ENCODE measurements around the gene KCTD12. TPM values are rescaled to one million over a fixed set of nuclear protein-coding genes. Genes with fewer than 3 reads are reported as not detected.

The KCTD12 gene
- total RNA-seq, 1 experiment from 2014 or later: 1.9 TPM

- Histone ChIP-seq H3K9me3 (ENCODE audit: control insufficient read depth in 1 of 2, insufficient read depth in 1 of 2, low read depth in 1 of 2, low read length in 2 of 2) (no peaks in the 10 kb centered on the region; a peak in 1 of 4 replicates), H3K9me2 (ENCODE audit: insufficient read depth) (no peaks in the 10 kb centered on the region), H3K79me2 (ENCODE audit: insufficient read depth, low read length) (no peaks in the 10 kb centered on the region), H2AFZ (ENCODE audit: low read depth, low read length, poor library complexity, severe bottlenecking) (no peak overlapping the region), H3K4me3 (replicated peaks in 1 of 2; ENCODE audit: low read depth in 1 of 2, low read length in 2 of 2) (no peak overlapping the region), H3K9ac (ENCODE audit: low read length) (no peak overlapping the region), H3K4me1 (ENCODE audit: control insufficient read depth in 1 of 2, insufficient read depth in 2 of 2, low read length in 2 of 2) (no peaks in the 10 kb centered on the region), H4K20me1 (ENCODE audit: insufficient read depth) (no peaks in the 10 kb centered on the region), H3K36me3 (ENCODE audit: control insufficient read depth in 1 of 2, insufficient read depth in 2 of 2, low read length in 2 of 2) (no peaks in the 10 kb centered on the region), H3K27me3 (ENCODE audit: insufficient read depth, low read length) (no peaks in the 10 kb centered on the region), H3K4me2 (ENCODE audit: low read length) (no peak overlapping the region), H3K27ac (ENCODE audit: low read depth, low read length) (no peak overlapping the region)
- CTCF ChIA-PET: no interaction called here
- intact Hi-C loops (cut with micrococcal nuclease): no loop called here
- ATAC-seq (no peak), DNase-seq (ENCODE audit: low read depth, low spot score) (no peak)
- TF ChIP-seq SIN3A (IDR thresholded peaks at IDR 0.05; ENCODE audit: low read depth) (no peak), CBX3 (IDR thresholded peaks at IDR 0.05; ENCODE audit: low read depth) (no peak), ZNF274 (IDR thresholded peaks at IDR 0.05; ENCODE audit: low read depth, low read length) (no peak), CTCF (IDR thresholded peaks at IDR 0.05 in 2 of 3, conservative IDR thresholded peaks at IDR 0.05 in 1 of 3; ENCODE audit: borderline replicate concordance in 1 of 3, insufficient read depth in 1 of 3, low read depth in 2 of 3, low read length in 2 of 3) (no peak), TCF7L2 (IDR thresholded peaks at IDR 0.05; ENCODE audit: borderline replicate concordance, extremely low read depth, insufficient read depth, insufficient read length) (no peak), REST (IDR thresholded peaks at IDR 0.05; ENCODE audit: low read depth) (no peak), SP1 (IDR thresholded peaks at IDR 0.05; ENCODE audit: low read depth) (no peak), POLR2A (IDR thresholded peaks at IDR 0.05; ENCODE audit: borderline replicate concordance, extremely low read depth, insufficient read depth, insufficient read length) (no peak), SRF (IDR thresholded peaks at IDR 0.05; ENCODE audit: low read depth) (no peak), POLR2AphosphoS5 (IDR thresholded peaks at IDR 0.05; ENCODE audit: low read depth, low read length) (no peak), ZFX (IDR thresholded peaks at IDR 0.05) (no peak), RAD21 (IDR thresholded peaks at IDR 0.05; ENCODE audit: low read depth) (no peak)
- RAD21 ChIA-PET (ENCODE audit: low non-redundant PET in 1 of 2, low total read pairs in 2 of 2, uncharacterized antibody in 2 of 2, unreplicated experiment in 2 of 2): no interaction called here
- BruUV-seq (replicated peaks): no TSS peak
- POLR2A ChIA-PET: no interaction called here
These were observed 43.1 kb upstream of the KCTD12 start for GRCh38 chr13:76929320-76929719.
